Activated CD4-positive, alpha-beta memory T cell treated with anti-CD3 and anti-CD28 coated beads, Interleukin-2, amount 10 ng/mL, durations not matched to agents 7 days and 5 days (primary cell): Measurements from ENCODE around the gene COL11A2. TPM values are rescaled to one million over a fixed set of nuclear protein-coding genes. Genes with fewer than 3 reads are reported as not detected.
"Not testable (repeated sequence)": the region's sequence is repeated elsewhere in the genome, so short reads cannot be mapped to it uniquely, and the experiment has no call there.

Experiments
- CTCF ChIA-PET: fragments of 350-600 bp; sonication (Branson Sonifier 250); formaldehyde crosslinking; loops from one replicate; lab custom pipeline; 2021; ENCODE audit warnings: antibody characterized with exemption, inconsistent platforms; lab: Charles Lee
- POLR2A ChIA-PET: fragments of 350-600 bp; sonication (Branson Sonifier 250); formaldehyde crosslinking; loops from one replicate; lab custom pipeline; 2021; ENCODE audit warnings: antibody characterized with exemption; lab: Charles Lee
- DNase-seq: peaks from one replicate; pipeline ENCODE4 v3.0.0-alpha.2; 2020
- H3K27ac Mint-ChIP-seq: one replicate; pipeline ENCODE4 v1.8.0; 2021; ENCODE audit warnings: mild to moderate bottlenecking, mixed read lengths
- H3K27me3 Mint-ChIP-seq: one replicate; pipeline ENCODE4 v1.8.0; 2021; ENCODE audit warnings: mixed read lengths
- H3K36me3 Mint-ChIP-seq: one replicate; pipeline ENCODE4 v1.8.0; 2021; ENCODE audit warnings: low read depth, mixed read lengths
- H3K4me1 Mint-ChIP-seq: one replicate; pipeline ENCODE4 v1.8.0; 2021; ENCODE audit warnings: mixed read lengths
- H3K4me3 Mint-ChIP-seq: one replicate; pipeline ENCODE4 v1.8.0; 2021; ENCODE audit warnings: mild to moderate bottlenecking, mixed read lengths
- H3K9me3 Mint-ChIP-seq: one replicate; pipeline ENCODE4 v1.8.0; 2021; ENCODE audit warnings: mixed read lengths
- total RNA-seq, 2 experiments: library from RNA; stranded (reverse); gene quantifications; one replicate each; pipeline ENCODE4 v1.2.3, GENCODE V29; 2021

The COL11A2 gene
- under 1 TPM; 0.53 to 0.60 TPM for total RNA-seq

DNA sequence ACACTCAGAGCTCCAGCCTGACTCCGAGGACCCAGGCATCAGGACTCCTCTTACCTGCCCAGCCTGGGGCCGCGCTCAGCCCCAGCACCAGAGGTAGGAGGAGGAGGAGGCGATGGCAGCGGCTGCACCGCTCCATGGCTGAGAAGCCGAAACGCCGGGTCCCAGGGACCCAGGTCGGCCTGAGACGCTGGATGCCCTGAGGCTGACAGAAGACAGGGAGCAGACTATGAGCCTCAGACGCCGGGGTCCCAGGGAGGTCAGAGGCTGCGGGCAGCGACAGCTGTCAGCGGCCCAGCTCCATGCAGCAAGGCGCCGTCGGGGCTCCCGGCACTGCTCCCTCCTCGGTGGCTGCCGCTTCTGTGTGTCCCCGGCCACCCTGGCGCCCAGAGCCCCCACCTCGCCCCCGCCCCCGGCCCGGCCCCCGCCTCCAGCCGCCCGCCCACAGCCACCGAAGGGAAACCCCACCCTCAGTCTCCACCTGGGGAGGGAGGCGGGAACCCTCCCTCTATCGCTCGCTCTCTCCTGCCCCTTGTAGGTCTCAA lies at the start of gene COL11A2:
Gene COL11A2, minus strand, starts transcription at position 363 of the 542 bp plus-strand sequence. Its CDS starts 227 bp downstream, at position 136.
- Mint-ChIP-seq H3K4me3 (no peak within 1 kb of the TSS), H3K9me3 (no peaks in the 10 kb centered on the region), H3K27me3 (peaks cover 41% of the 10 kb centered on the region), H3K4me1 (peaks cover 9% of the 10 kb centered on the region), H3K36me3 (peaks cover 33% of the 10 kb centered on the region), H3K27ac (no peak within 1 kb of the TSS)
- ChIA-PET CTCF (interaction anchor here (0.6 kb wide), 1 partner anchor 14 kb away, joined by 3 read pairs; no protein-coding TSS in a partner anchor), POLR2A (interaction anchor here (1.0 kb wide), 1 partner anchor 8 kb away, joined by 8 read pairs; no protein-coding TSS in a partner anchor)
- DNase-seq: no peak

DNA sequence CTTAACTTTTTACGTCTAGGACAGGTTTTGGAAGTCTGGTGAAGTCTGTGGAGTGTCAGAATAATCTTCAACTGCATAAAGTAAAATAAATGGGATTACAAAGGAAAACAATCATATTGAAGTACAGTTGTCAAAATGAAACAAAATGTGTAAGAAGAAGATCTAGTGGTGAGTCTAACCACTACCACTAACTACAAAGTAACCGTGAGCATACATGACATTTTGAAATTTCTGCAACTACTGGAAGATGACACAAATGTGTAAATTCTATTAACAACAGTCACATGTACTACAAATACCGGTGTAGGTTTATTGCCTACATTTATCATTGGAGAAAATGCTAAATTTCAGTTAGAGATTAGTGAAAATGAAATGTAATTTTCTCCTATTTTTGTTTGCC lies 49.7 kb upstream of the COL11A2 start:
- Mint-ChIP-seq H3K27me3 (peaks cover 28% of the 10 kb centered on the region), H3K27ac (no peak overlapping the region), H3K4me1 (peaks cover 8% of the 10 kb centered on the region), H3K4me3 (no peak overlapping the region), H3K36me3 (no peaks in the 10 kb centered on the region), H3K9me3 (no peaks in the 10 kb centered on the region)
- ChIA-PET CTCF (interaction anchor here (0.6 kb wide), 1 partner anchor 14 kb away, joined by 4 read pairs; no protein-coding TSS in a partner anchor), POLR2A (no interaction called here)
- no peak for DNase-seq

DNA sequence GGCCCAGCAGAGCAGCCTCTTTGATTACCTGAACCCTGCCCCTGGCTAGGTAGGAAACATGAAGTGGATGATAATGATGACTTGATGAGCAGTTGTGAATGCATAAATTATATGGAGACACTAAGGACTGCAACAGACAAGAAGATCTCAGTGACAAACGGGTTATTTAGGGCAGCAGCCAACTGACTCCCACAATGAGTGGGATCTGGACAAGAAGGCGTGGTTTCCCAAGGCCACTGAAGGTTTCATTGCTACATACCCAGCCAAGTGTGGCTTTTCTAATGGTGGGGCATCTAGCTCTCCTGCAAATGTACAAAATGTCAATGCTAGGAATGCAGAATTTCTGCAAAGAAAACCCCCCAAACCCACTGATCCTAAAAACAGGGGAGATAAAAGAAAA lies 45.5 kb upstream of the COL11A2 start:
- DNase-seq: no peak
- H3K4me1 Mint-ChIP-seq: peaks cover 8% of the 10 kb centered on the region
- POLR2A ChIA-PET: interaction anchor here (0.7 kb wide), 1 partner anchor 11 kb away, joined by 3 read pairs; no protein-coding TSS in a partner anchor
- no peak overlapping the region for H3K4me3 Mint-ChIP-seq
- no peaks in the 10 kb centered on the region for H3K36me3 Mint-ChIP-seq
- H3K27me3 Mint-ChIP-seq: peaks cover 45% of the 10 kb centered on the region
- no peak overlapping the region for H3K27ac Mint-ChIP-seq
- CTCF ChIA-PET: interaction anchor here (2.6 kb wide), 1 partner anchor 11 kb away, joined by 17 read pairs; no protein-coding TSS in a partner anchor
- no peaks in the 10 kb centered on the region for H3K9me3 Mint-ChIP-seq

DNA sequence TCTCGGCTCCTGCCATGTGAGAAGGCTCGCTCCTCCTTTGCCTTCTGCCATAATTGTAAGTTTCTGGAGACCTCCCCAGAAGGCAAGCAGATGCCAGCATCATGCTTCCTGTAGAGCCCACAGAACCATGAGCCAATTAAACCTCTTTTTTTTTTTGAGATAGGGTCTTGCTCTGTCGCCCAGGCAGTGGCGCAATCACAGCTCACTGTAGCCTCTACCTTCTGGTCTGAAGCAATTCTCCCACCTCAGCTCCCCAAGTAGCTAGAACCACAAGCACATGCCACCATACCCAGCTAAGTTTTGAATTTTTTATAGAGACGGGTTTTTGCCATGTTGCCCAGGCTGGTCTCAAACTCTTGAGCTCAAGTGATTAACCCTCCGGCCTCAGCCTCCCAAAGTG lies 44.6 kb upstream of the COL11A2 start:
- CTCF ChIA-PET: interaction anchor here (2.6 kb wide), 1 partner anchor 12 kb away, joined by 17 read pairs; no protein-coding TSS in a partner anchor
- no peak for DNase-seq
- peaks cover 41% of the 10 kb centered on the region for H3K27me3 Mint-ChIP-seq

DNA sequence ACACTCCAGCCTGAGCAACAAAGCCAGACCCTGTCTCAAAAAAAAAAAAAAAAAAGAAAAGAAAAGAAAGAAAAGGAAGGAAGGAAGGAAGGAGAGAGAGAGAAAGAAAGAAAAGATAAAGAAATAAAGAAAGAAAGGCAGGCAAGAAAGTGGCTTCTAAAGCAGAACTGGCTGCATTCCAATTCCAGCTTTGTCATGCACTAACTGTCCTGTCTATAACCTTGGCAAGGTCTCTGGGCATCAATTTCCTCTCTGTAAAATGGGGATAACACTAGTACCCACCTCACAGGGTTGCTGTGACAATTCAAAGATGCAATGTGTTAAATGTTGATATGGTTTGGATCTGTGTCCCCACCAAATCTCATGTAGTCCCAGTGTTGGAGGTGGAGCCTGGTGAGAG lies 44.1 kb upstream of the COL11A2 start:
- no peaks in the 10 kb centered on the region for H3K9me3 Mint-ChIP-seq
- H3K27ac Mint-ChIP-seq: no peak overlapping the region
- H3K27me3 Mint-ChIP-seq: peaks cover 43% of the 10 kb centered on the region
- CTCF ChIA-PET: interaction anchor here (0.5 kb wide), 1 partner anchor 410 kb away, joined by 3 read pairs; no protein-coding TSS in a partner anchor
- DNase-seq: no peak
- POLR2A ChIA-PET: no interaction called here
- H3K36me3 Mint-ChIP-seq: no peaks in the 10 kb centered on the region
- H3K4me1 Mint-ChIP-seq: no peaks in the 10 kb centered on the region
- H3K4me3 Mint-ChIP-seq: no peak overlapping the region

More for the DNA sequence above, 44.6 kb upstream of the COL11A2 start:
- POLR2A ChIA-PET: no interaction called here
- Mint-ChIP-seq H3K4me1 (peaks cover 2% of the 10 kb centered on the region), H3K4me3 (no peak overlapping the region), H3K36me3 (no peaks in the 10 kb centered on the region), H3K27ac (no peak overlapping the region), H3K9me3 (no peaks in the 10 kb centered on the region)

DNA sequence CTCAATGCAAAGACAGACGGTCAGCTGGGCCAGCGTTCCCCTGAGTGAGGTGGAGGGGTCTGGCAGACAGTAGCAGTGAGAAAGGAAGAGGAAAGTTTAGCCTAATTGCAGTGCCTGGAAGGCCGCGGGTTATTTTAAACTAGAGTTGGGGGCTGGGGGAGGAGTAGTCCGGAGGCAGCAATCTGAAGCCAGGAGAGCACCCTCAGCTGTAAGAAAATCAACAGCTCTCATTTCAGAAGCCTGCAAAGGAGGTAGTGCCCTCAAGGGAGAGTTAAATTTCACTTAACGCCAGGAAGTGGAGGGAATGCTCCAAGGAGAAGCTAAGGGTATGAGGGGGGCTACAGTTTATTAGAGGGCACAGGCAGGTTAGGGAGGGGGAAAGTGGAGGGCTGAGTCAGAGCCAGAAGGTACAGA lies 43.0 kb upstream of the COL11A2 start:
- Mint-ChIP-seq H3K27ac (no peak overlapping the region), H3K27me3 (peaks cover 43% of the 10 kb centered on the region), H3K9me3 (no peaks in the 10 kb centered on the region), H3K4me3 (no peak overlapping the region), H3K4me1 (no peaks in the 10 kb centered on the region), H3K36me3 (no peaks in the 10 kb centered on the region)
- DNase-seq: no peak
- POLR2A ChIA-PET: no interaction called here
- CTCF ChIA-PET: interaction anchor here (1.1 to 1.5 kb wide), 2 partner anchors 10 to 13 kb away, joined by 3 to 6 read pairs; no protein-coding TSS in a partner anchor

DNA sequence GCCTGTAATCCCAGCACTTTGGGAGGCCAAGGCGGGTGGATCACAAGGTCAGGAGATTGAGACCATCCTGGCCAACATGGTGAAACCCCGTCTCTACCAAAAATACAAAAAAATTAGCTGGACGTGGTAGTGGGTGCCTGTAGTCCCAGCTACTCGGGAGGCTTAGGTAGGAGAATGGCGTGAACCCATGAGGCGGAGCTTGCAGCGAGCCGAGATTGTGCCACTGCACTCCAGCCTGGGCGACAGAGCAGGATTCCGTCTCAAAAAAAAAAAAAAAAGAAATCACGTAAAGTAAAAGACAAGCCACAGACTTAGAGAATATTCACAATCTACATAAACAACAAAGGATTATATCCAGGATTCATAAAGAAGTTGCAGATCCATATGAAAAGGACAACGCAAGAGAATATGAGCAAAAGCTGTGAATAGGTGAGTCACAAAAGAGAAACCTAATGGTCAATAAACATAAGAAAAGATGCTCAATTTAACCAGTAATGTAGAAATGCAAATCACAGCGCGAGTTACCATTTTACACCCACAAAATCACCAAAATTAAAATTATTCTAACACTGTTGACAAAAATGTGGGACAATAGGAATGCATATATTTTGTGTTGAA lies 34.3 kb upstream of the COL11A2 start:
- H3K4me1 Mint-ChIP-seq, H3K36me3 Mint-ChIP-seq, H3K4me3 Mint-ChIP-seq, H3K9me3 Mint-ChIP-seq, POLR2A ChIA-PET, H3K27ac Mint-ChIP-seq, DNase-seq: not testable (repeated sequence)
- CTCF ChIA-PET: interaction anchor here (1.2 kb wide), 1 partner anchor 22 kb away, joined by 3 read pairs; no protein-coding TSS in a partner anchor
- H3K27me3 Mint-ChIP-seq: peaks cover 52% of the 10 kb centered on the region

DNA sequence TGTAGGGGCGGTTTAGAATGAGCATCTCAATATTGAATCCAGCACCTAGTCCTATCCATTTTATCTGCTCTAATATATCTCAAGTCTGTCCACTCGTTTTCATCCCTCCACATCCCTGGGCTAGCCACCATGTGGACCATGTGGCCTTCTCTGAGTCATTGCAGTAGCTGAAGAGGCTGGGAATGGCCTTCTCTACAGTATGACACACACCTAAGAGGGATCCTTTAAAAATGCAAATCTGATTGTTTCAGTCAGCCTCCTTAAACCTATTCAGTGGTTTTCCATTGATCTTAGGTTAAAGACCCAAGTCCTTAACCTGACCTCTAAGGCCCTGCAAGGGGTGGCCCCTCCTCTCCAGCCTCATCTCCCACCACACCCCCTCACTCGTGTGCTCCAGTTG lies 25.4 kb upstream of the COL11A2 start:
- no peak overlapping the region for H3K4me3 Mint-ChIP-seq
- H3K36me3 Mint-ChIP-seq: peaks cover 7% of the 10 kb centered on the region
- peaks cover 62% of the 10 kb centered on the region for H3K27me3 Mint-ChIP-seq
- H3K4me1 Mint-ChIP-seq: peaks cover 13% of the 10 kb centered on the region
- no peak overlapping the region for H3K27ac Mint-ChIP-seq
- H3K9me3 Mint-ChIP-seq: no peaks in the 10 kb centered on the region
- no peak for DNase-seq
- ChIA-PET POLR2A (no interaction called here), CTCF (interaction anchor here (2.0 kb wide), 1 partner anchor 31 kb away, joined by 6 read pairs; no protein-coding TSS in a partner anchor)

DNA sequence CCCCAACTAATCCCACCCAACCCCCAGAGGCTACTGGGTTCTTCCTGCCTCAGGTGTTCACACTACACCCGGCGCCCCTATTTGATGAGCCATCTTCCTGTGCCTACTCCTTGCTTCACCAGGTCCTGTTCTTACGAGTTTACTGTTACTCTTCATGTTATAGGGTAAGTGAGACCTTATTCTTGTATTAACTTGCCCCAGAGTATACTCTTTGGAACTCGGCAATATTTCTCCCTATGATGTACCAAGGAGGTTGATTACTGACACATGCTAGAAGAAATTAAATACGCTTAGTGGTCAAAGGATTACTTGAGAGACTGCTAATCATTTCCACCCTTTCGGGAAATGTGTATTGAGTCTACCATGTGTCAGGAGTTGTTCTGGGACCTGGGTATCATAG lies 25.0 kb upstream of the COL11A2 start:
- Mint-ChIP-seq H3K9me3 (no peaks in the 10 kb centered on the region), H3K36me3 (peaks cover 11% of the 10 kb centered on the region), H3K4me3 (no peak overlapping the region), H3K27ac (no peak overlapping the region), H3K27me3 (peaks cover 60% of the 10 kb centered on the region), H3K4me1 (peaks cover 16% of the 10 kb centered on the region)
- CTCF ChIA-PET: no interaction called here
- POLR2A ChIA-PET: interaction anchor here (1.1 kb wide), 1 partner anchor 9 kb away, joined by 4 read pairs; the partner anchor contains the start of gene RING1
- DNase-seq: no peak

DNA sequence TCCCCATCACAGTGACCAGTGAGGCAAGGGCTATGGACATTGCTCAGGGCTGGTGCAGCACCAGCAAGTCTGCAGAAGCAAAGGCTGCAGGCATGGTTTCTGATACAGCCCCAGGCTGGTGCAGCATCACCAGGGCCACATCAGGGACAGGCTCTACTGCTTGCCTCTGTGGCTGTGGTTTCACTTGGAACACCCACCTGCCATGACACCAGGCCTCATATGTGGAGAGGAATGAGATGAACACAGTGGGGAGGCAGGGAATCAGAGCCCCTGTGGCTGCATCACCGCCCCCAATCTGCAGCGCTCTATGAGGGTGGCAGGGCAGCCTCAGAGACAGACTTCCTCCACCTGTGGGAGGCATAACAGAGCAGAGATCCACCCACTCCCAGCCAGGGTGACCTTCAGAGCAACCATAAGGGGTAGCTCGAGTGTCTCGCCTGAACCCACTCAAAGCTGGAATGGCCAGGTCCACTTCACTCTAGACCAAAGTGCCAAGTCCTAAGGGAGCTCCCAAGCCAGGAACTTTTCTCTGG lies 23.9 kb upstream of the COL11A2 start:
- CTCF ChIA-PET: no interaction called here
- Mint-ChIP-seq H3K4me3 (no peak overlapping the region), H3K27me3 (peaks cover 52% of the 10 kb centered on the region), H3K27ac (no peak overlapping the region), H3K9me3 (no peaks in the 10 kb centered on the region), H3K4me1 (peaks cover 16% of the 10 kb centered on the region), H3K36me3 (peaks cover 15% of the 10 kb centered on the region)
- no peak for DNase-seq
- POLR2A ChIA-PET: interaction anchor here (1.1 kb wide), 1 partner anchor 8 kb away, joined by 4 read pairs; the partner anchor contains the start of gene RING1

DNA sequence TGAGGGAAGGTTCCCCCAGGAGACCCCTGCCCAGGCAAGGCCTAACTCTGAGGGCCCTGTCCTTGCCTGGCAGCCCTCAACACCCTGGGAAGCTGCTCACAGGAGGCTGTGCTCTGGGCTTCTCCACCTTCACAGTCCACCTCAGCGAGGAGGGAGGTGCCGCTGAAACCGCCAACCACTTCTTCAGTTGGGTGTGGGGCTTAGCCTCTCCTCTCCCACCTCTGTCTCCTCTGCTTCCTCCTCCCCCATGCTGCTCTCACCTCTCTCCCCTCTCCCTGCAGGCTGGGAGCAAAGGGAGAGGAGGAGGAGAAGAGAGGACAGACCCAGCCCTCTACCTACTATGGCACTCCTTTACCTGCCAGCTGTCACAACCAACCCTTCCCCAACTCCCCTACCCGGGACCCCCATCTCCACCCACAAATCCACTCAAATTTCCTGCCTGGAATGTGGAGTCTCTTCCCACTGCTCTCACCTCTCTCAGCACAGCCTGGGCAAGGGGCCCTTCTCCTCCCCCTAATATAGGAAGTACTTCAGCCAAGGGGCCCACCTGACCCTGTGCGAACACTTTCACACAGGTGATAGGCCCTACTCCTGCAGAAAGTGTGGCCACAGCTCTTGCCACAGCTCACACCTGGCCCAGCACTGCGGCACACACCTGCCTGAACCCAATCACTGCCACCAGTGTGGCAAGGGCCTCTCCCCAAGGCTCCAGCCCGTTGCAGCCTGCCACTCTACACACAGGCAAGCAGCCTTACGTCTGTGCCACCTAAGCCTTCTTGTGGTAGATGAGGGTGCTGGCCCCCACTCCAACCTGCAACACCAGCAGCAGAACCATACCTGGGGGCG lies 23.2 kb upstream of the COL11A2 start:
- no peak overlapping the region for H3K4me3 Mint-ChIP-seq
- POLR2A ChIA-PET: no interaction called here
- CTCF ChIA-PET: no interaction called here
- peaks cover 17% of the 10 kb centered on the region for H3K36me3 Mint-ChIP-seq
- H3K27me3 Mint-ChIP-seq: peaks cover 51% of the 10 kb centered on the region
- H3K4me1 Mint-ChIP-seq: peaks cover 16% of the 10 kb centered on the region
- no peak for DNase-seq
- H3K9me3 Mint-ChIP-seq: no peaks in the 10 kb centered on the region
- H3K27ac Mint-ChIP-seq: no peak overlapping the region

DNA sequence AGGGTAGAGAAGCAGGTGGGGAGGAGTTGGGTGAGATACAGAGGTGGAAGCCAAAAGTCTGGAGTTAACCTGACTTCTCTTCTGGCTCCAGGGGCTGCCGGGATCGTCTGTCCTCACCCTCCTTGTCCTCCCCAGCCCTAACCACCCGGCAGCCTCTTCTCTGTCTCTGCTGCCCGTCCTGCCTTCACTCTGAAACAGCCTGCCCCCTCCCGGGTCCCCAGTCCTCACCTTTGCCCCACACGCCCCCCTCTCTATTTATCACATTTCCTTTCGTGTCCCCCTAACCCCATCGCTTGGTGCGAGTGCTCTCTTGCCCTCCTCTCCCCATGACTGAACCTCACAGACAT lies 21.7 kb upstream of the COL11A2 start:
- H3K9me3 Mint-ChIP-seq: no peaks in the 10 kb centered on the region
- H3K27ac Mint-ChIP-seq: no peak overlapping the region
- DNase-seq: no peak
- no peak overlapping the region for H3K4me3 Mint-ChIP-seq
- H3K27me3 Mint-ChIP-seq: peaks cover 49% of the 10 kb centered on the region
- peaks cover 29% of the 10 kb centered on the region for H3K36me3 Mint-ChIP-seq
- H3K4me1 Mint-ChIP-seq: peaks cover 28% of the 10 kb centered on the region
- CTCF ChIA-PET: no interaction called here
- POLR2A ChIA-PET: no interaction called here
